ENCODE measurements around the gene ETV6. TPM values are rescaled to one million over a fixed set of nuclear protein-coding genes. Genes with fewer than 3 reads are reported as not detected.

ETV6 gene
- total RNA-seq, 1 experiment from 2014 or later, result 17.2 TPM

DNA sequence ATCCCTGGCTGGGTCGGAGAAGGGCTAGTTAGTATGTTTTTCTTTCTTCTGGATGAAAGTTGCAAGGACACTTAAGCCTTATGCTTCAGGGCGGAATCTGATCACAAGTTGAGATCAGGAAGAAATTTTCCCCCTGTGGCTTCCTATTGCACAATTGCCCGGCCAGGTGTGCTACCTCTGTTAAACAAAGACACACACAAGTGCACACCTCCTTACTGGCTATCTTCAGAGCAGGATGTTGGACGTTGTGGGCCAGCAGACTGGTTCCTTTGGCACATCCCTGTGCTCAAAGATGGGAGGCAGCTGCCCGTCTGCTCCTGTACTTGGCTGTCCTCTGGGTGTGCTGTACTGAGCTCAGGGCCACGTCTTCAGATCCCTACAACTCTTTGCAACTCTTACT, 19.1 kb downstream of the ETV6 start:
- BruUV-seq (replicated peaks), result no TSS peak
- Histone ChIP-seq H3K36me3 (ENCODE audit: control insufficient read depth, insufficient read depth, low read length) (no peaks in the 10 kb centered on the region), H3K4me3 (ENCODE audit: low read depth in 2 of 2, low read length in 2 of 2) (no peak overlapping the region), H3K9me3 (ENCODE audit: control insufficient read depth, insufficient read depth, low read depth, low read length) (no peaks in the 10 kb centered on the region), H3K27me3 (ENCODE audit: control insufficient read depth, insufficient read depth, low read length) (no peaks in the 10 kb centered on the region), H3K4me1 (ENCODE audit: control insufficient read depth, insufficient read depth, low read length) (peaks cover 7% of the 10 kb centered on the region; the same call in 1 of the 2 replicates), H3K27ac (ENCODE audit: low read length) (no peak overlapping the region)
- in situ Hi-C loops (cut with HindIII; ENCODE audit: low pct_unique_long_range_greater_than_20kb, low sequenced_read_pairs) (no loop called here), intact Hi-C loops (cut with micrococcal nuclease; ENCODE audit: unreplicated experiment) (no loop called here)
- CTCF ChIA-PET, result no interaction called here
- no peak for TF ChIP-seq SIN3A (IDR thresholded peaks at IDR 0.05; ENCODE audit: borderline replicate concordance, insufficient read depth, low read depth, low read length)
- TF ChIP-seq, protein P1, sequence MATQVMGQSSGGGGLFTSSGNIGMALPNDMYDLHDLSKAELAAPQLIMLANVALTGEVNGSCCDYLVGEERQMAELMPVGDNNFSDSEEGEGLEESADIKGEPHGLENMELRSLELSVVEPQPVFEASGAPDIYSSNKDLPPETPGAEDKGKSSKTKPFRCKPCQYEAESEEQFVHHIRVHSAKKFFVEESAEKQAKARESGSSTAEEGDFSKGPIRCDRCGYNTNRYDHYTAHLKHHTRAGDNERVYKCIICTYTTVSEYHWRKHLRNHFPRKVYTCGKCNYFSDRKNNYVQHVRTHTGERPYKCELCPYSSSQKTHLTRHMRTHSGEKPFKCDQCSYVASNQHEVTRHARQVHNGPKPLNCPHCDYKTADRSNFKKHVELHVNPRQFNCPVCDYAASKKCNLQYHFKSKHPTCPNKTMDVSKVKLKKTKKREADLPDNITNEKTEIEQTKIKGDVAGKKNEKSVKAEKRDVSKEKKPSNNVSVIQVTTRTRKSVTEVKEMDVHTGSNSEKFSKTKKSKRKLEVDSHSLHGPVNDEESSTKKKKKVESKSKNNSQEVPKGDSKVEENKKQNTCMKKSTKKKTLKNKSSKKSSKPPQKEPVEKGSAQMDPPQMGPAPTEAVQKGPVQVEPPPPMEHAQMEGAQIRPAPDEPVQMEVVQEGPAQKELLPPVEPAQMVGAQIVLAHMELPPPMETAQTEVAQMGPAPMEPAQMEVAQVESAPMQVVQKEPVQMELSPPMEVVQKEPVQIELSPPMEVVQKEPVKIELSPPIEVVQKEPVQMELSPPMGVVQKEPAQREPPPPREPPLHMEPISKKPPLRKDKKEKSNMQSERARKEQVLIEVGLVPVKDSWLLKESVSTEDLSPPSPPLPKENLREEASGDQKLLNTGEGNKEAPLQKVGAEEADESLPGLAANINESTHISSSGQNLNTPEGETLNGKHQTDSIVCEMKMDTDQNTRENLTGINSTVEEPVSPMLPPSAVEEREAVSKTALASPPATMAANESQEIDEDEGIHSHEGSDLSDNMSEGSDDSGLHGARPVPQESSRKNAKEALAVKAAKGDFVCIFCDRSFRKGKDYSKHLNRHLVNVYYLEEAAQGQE (IDR thresholded peaks at IDR 0.05; ENCODE audit: insufficient read depth in 1 of 2, low read depth in 2 of 2, low read length in 1 of 2), result no peak
- no peak for TF ChIP-seq TCF7L2 (IDR thresholded peaks at IDR 0.05; ENCODE audit: low read depth, low read length)
- no peak for TF ChIP-seq POLR2AphosphoS5 (IDR thresholded peaks at IDR 0.05; ENCODE audit: low read depth, low read length)
- TF ChIP-seq CTCF (IDR thresholded peaks at IDR 0.05), result no peak
- POLR2A ChIA-PET, result no interaction called here
- no peak for DNase-seq (ENCODE audit: low read depth, low spot score)
- ATAC-seq, result no peak

DNA sequence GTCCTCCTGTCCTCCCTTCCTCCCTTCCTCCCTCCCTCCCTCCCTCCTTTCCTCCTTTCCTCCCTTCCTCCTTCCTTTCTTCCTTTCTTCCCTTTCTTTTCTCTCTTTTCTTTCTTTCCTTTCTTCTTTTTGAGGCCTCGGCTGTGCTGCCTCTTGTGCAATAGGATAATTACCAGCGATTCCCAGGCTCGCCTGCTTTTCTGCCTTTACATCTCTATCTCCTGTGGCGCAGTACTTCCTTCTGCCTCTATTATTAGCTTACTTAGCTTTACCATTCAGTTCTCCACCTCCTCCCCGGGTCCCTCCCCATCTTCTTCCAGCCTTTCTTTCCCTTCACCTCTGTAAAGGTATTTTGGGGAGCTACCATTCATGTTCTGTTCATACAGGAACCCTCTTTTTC, 19.9 kb downstream of the ETV6 start:
- Histone ChIP-seq H3K27ac (ENCODE audit: low read length) (no peak overlapping the region), H3K27me3 (ENCODE audit: control insufficient read depth, insufficient read depth, low read length) (no peaks in the 10 kb centered on the region), H3K4me1 (ENCODE audit: control insufficient read depth, insufficient read depth, low read length) (peaks cover 7% of the 10 kb centered on the region; the same call in 1 of the 2 replicates), H3K4me3 (ENCODE audit: low read depth in 2 of 2, low read length in 2 of 2) (no peak overlapping the region), H3K36me3 (ENCODE audit: control insufficient read depth, insufficient read depth, low read length) (no peaks in the 10 kb centered on the region), H3K9me3 (ENCODE audit: control insufficient read depth, insufficient read depth, low read depth, low read length) (no peaks in the 10 kb centered on the region)
- intact Hi-C loops (cut with micrococcal nuclease; ENCODE audit: unreplicated experiment), result no loop called here
- ChIA-PET POLR2A (no interaction called here), CTCF (no interaction called here)
- ATAC-seq (no peak), DNase-seq (ENCODE audit: low read depth, low spot score) (no peak)
- in situ Hi-C loops (cut with HindIII; ENCODE audit: low pct_unique_long_range_greater_than_20kb, low sequenced_read_pairs), result no loop called here
- no TSS peak for BruUV-seq (replicated peaks)
- TF ChIP-seq, protein P1 (IDR thresholded peaks at IDR 0.05; ENCODE audit: insufficient read depth in 1 of 2, low read depth in 2 of 2, low read length in 1 of 2), result no peak
- TF ChIP-seq POLR2AphosphoS5 (IDR thresholded peaks at IDR 0.05; ENCODE audit: low read depth, low read length), result no peak
- no peak for TF ChIP-seq SIN3A (IDR thresholded peaks at IDR 0.05; ENCODE audit: borderline replicate concordance, insufficient read depth, low read depth, low read length)
- TF ChIP-seq CTCF (IDR thresholded peaks at IDR 0.05), result no peak
- TF ChIP-seq TCF7L2 (IDR thresholded peaks at IDR 0.05; ENCODE audit: low read depth, low read length), result no peak

Data from Panc1 (cell line).